GM12878 (cell line): ENCODE results near the gene CNTLN. TPM values are rescaled to one million over a fixed set of nuclear protein-coding genes. Genes with fewer than 3 reads are reported as not detected.

Experiments used
- ATAC-seq: fragments of 200-7000 bp; cut with Tn5 transposase; 3 replicates; pipeline ENCODE4 v1.9.1; 2020; ENCODE audit warnings: mild to moderate bottlenecking, moderate library complexity
- BruUV-seq: library from RNA; stranded (reverse); fragments of 400-500 nt; replicated peaks from 2 replicates; lab custom pipeline; 2021; lab: Mats Ljungman, UMichigan
- CTCF ChIA-PET: fragments of 300-600 bp; sonication (Branson Sonifier 250); formaldehyde crosslinking; extraction: SDS; loops from one replicate; lab custom pipeline; 2021; ENCODE audit warnings: inconsistent platforms; lab: Yijun Ruan, JAX
- POLR2A ChIA-PET: fragments of 350-600 bp; formaldehyde crosslinking; extraction: SDS; loops from one replicate; lab custom pipeline; 2021; ENCODE audit warnings: inconsistent platforms; lab: Charles Lee
- RAD21 ChIA-PET: fragments of 300-600 bp; sonication (Branson Sonifier 250); formaldehyde crosslinking; loops from one replicate; lab custom pipeline; 2023; ENCODE audit warnings: antibody characterized with exemption; ENCODE audit not compliant: unreplicated experiment; lab: Charles Lee
- SMC1A ChIA-PET: fragments of 300-600 bp; sonication (Branson Sonifier 250); formaldehyde crosslinking; loops from one replicate; lab custom pipeline; 2023; ENCODE audit not compliant: unreplicated experiment, uncharacterized antibody; lab: Charles Lee
- DNase-seq: peaks from one replicate; pipeline ENCODE4 v3.0.0-alpha.2; 2011; ENCODE audit warnings: low read depth, low spot score
- FAIRE-seq: peaks from 3 replicates; lab custom pipeline; 2011; peaks lifted over from hg19 to GRCh38; lab: Jason Lieb, UNC
- H2AFZ ChIP-seq: 2 replicates; pipeline ENCODE4 v1.6.0; 2011; ENCODE audit warnings: low read depth, low read length, control low read depth; ENCODE audit not compliant: control insufficient read depth
- H3K27ac ChIP-seq: 2 replicates; pipeline ENCODE4 v1.5.1; 2011; ENCODE audit warnings: control low read depth; ENCODE audit not compliant: control insufficient read depth, insufficient read depth
- H3K27me3 ChIP-seq, 2 experiments: replicated peaks in 1 of 2; 2 replicates each; pipeline versions ENCODE4 v1.6.0 to v1.6.1; 2011; ENCODE audit warnings: low read length in 1 of 2; ENCODE audit not compliant: control insufficient read depth in 2 of 2, insufficient read depth in 2 of 2
- H3K36me3 ChIP-seq, 2 experiments: 2 replicates each; pipeline ENCODE4 v1.5.1; 2011; ENCODE audit warnings: low read length in 1 of 2; ENCODE audit not compliant: control insufficient read depth in 2 of 2, insufficient read depth in 2 of 2
- H3K4me1 ChIP-seq: 2 replicates; pipeline ENCODE4 v1.6.1; 2011; ENCODE audit warnings: mild to moderate bottlenecking, low read length, moderate library complexity, mixed read lengths; ENCODE audit not compliant: control insufficient read depth, insufficient read depth
- H3K4me2 ChIP-seq: 2 replicates; pipeline ENCODE4 v1.6.0; 2011; ENCODE audit warnings: control low read depth; ENCODE audit not compliant: control insufficient read depth, insufficient read depth
- H3K4me3 ChIP-seq: fragments of 200-600 bp; sonication (generic); 2 replicates; pipeline ENCODE4 v1.5.1; 2016
- H3K79me2 ChIP-seq: 2 replicates; pipeline ENCODE4 v1.6.0; 2011; ENCODE audit warnings: low read length; ENCODE audit not compliant: control insufficient read depth, insufficient read depth
- H3K9ac ChIP-seq: 2 replicates; pipeline ENCODE4 v1.8.0; 2011; ENCODE audit warnings: low read length, control low read depth, mixed read lengths; ENCODE audit not compliant: control insufficient read depth, insufficient read depth
- H3K9me3 ChIP-seq: replicated peaks from 3 replicates; pipeline ENCODE4 v1.5.1; 2011; ENCODE audit warnings: mild to moderate bottlenecking, low read length; ENCODE audit not compliant: control insufficient read depth, insufficient read depth
- H4K20me1 ChIP-seq: 2 replicates; pipeline ENCODE4 v1.6.0; 2011; ENCODE audit not compliant: control insufficient read depth, insufficient read depth
- BACH1 ChIP-seq: fragments of 450-650 bp; IDR thresholded peaks from 2 replicates; pipeline ENCODE4 v1.6.1; 2017; ENCODE audit warnings: mild to moderate bottlenecking, borderline replicate concordance
- ELK1 ChIP-seq: IDR thresholded peaks from 2 replicates; pipeline ENCODE4 v1.6.1; 2012; ENCODE audit warnings: low read depth, low read length, improper control_type of control experiment
- ESRRA ChIP-seq: IDR thresholded peaks from 2 replicates; pipeline ENCODE4 v1.6.1; 2012; ENCODE audit warnings: mild to moderate bottlenecking, low read length, improper control_type of control experiment
- FOXK2 ChIP-seq: fragments of 450-650 bp; IDR thresholded peaks from 2 replicates; pipeline ENCODE4 v1.6.1; 2017; ENCODE audit warnings: mild to moderate bottlenecking, moderate library complexity
- PAX5 ChIP-seq: IDR thresholded peaks from 2 replicates; pipeline ENCODE4 v1.6.1; 2011; ENCODE audit warnings: low read depth, low read length, borderline replicate concordance
- RFX5 ChIP-seq: IDR thresholded peaks from 2 replicates; pipeline ENCODE4 v1.6.1; 2011; ENCODE audit warnings: low read depth, low read length, improper control_type of control experiment
- SKIL ChIP-seq: fragments of 450-650 bp; IDR thresholded peaks from 2 replicates; pipeline ENCODE4 v1.6.1; 2017; ENCODE audit warnings: mild to moderate bottlenecking, low read depth, inconsistent platforms; ENCODE audit not compliant: poor library complexity, severe bottlenecking
- STAT1 ChIP-seq: fragments of 450-650 bp; conservative IDR thresholded peaks from 2 replicates; pipeline ENCODE4 v1.6.1; 2014; ENCODE audit warnings: antibody characterized with exemption, mild to moderate bottlenecking
- SUZ12 ChIP-seq: fragments of 200-600 bp; sonication (generic); IDR thresholded peaks from one replicate; pipeline ENCODE4 v1.6.1; 2018; ENCODE audit warnings: antibody characterized with exemption, mild to moderate bottlenecking; ENCODE audit not compliant: unreplicated experiment
- ZNF207 ChIP-seq: fragments of 450-650 bp; IDR thresholded peaks from 2 replicates; pipeline ENCODE4 v1.6.1; 2014; ENCODE audit warnings: antibody characterized with exemption, mild to moderate bottlenecking, borderline replicate concordance
- ZNF384 ChIP-seq: IDR thresholded peaks from 2 replicates; pipeline ENCODE4 v1.6.1; 2012; ENCODE audit warnings: low read depth, mild to moderate bottlenecking, low read length, improper control_type of control experiment, borderline replicate concordance
- ZZZ3 ChIP-seq: IDR thresholded peaks from 2 replicates; pipeline ENCODE4 v1.6.1; 2011; ENCODE audit warnings: low read depth; ENCODE audit not compliant: control insufficient read depth, insufficient read length
- WGBS: methylation state at CpG from one replicate; pipeline ENCODE4 v1.1.6; 2016; ENCODE audit warnings: low lambda C conversion rate; ENCODE audit not compliant: insufficient replicate concordance, insufficient coverage; ENCODE audit errors: missing lambda C conversion rate; 5-methylcytosine and 5-hydroxymethylcytosine counted together
- in situ Hi-C: fragments of 300-500 bp; cut with MboI; formaldehyde crosslinking; loops from 9 replicates; pipeline ENCODE4 v1.14.3; 2018; ENCODE audit warnings: mixed read lengths
- intact Hi-C: fragments of 100-400 bp; cut with micrococcal nuclease; formaldehyde crosslinking; loops from one replicate; pipeline ENCODE4 v1.14.2; 2022; ENCODE audit not compliant: unreplicated experiment
- polyA plus RNA-seq, 11 experiments: library from polyadenylated mRNA; depleted of rRNA in 4 of 11; unstranded in 6 of 11; stranded (reverse) in 5 of 11; fragments of >200 nt; fragmentation: Nextera tagmentation in 4 of 11; fragmentation: Illumina TruSeq in 1 of 11; extraction: Ambion mirVana in 4 of 11; extraction: Trizol in 1 of 11; gene quantifications; 1 replicate in 1 of 11; 2 replicates in 10 of 11; pipeline versions ENCODE4 v1.2.1 to v1.2.3, GENCODE V29; 2011 to 2016; ENCODE audit warnings: inconsistent platforms in 2 of 11, missing spikeins in 2 of 11, low read depth in 1 of 11
- total RNA-seq, 4 experiments: library from RNA; depleted of rRNA in 3 of 4; stranded (reverse); fragments of >200 nt in 3 of 4; fragmentation: Illumina TruSeq in 1 of 4; extraction: Trizol in 1 of 4; gene quantifications; 2 replicates each; pipeline versions ENCODE4 v1.2.1 to v1.2.3, GENCODE V29; 2013 to 2021
- TF ChIP-seq, protein P1 (sequence below): fragments of 450-650 bp; IDR thresholded peaks from 2 replicates; pipeline ENCODE4 v1.6.1; 2016; ENCODE audit warnings: mild to moderate bottlenecking

The CNTLN gene
- total and polyA plus RNA-seq, 10 of the 15 experiments (the other 5 are each of a cell fraction or from before 2014, with no cell fraction given): 0.01 to 7.0 (median 0.03) TPM; not detected in 4

GRCh38 chr9:17121264-17121663 lies 13.6 kb upstream of the CNTLN start:
- Histone ChIP-seq H3K36me3 (no peaks in the 10 kb centered on the region), H2AFZ (no peak overlapping the region), H3K27me3 (no peaks in the 10 kb centered on the region), H3K27ac (no peak overlapping the region), H3K9ac (no peak overlapping the region), H3K4me1 (no peaks in the 10 kb centered on the region), H3K79me2 (no peaks in the 10 kb centered on the region), H4K20me1 (no peaks in the 10 kb centered on the region), H3K4me2 (no peak overlapping the region), H3K4me3 (no peak overlapping the region), H3K9me3 (no peaks in the 10 kb centered on the region)
- ChIA-PET POLR2A (no interaction called here), RAD21 (no interaction called here), SMC1A (no interaction called here), CTCF (no interaction called here)
- in situ Hi-C loops: loop anchor here (10.0 kb wide), 1 partner anchor 334 kb away; no protein-coding TSS in a partner anchor
- no TSS peak for BruUV-seq
- TF ChIP-seq SKIL: no peak
- TF ChIP-seq ZNF384: no peak
- TF ChIP-seq RFX5: no peak
- TF ChIP-seq ESRRA: no peak
- no peak for TF ChIP-seq ZNF207
- no peak for TF ChIP-seq STAT1
- no peak for TF ChIP-seq ZZZ3
- no peak for TF ChIP-seq FOXK2
- TF ChIP-seq ELK1: no peak
- TF ChIP-seq, protein P1, sequence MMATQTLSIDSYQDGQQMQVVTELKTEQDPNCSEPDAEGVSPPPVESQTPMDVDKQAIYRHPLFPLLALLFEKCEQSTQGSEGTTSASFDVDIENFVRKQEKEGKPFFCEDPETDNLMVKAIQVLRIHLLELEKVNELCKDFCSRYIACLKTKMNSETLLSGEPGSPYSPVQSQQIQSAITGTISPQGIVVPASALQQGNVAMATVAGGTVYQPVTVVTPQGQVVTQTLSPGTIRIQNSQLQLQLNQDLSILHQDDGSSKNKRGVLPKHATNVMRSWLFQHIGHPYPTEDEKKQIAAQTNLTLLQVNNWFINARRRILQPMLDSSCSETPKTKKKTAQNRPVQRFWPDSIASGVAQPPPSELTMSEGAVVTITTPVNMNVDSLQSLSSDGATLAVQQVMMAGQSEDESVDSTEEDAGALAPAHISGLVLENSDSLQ: no peak
- no peak for TF ChIP-seq BACH1
- TF ChIP-seq PAX5: no peak
- TF ChIP-seq SUZ12: no peak
- ATAC-seq (no peak), FAIRE-seq (no peak), DNase-seq (no peak)
- WGBS: 28% methylated on average over 2 of the region's 2 CpGs
- intact Hi-C loops: loop anchor here (5.0 kb wide), 1 partner anchor 369 kb away; no protein-coding TSS in a partner anchor
